ENCODE results near the gene TBC1D22A. TPM values are rescaled to one million over a fixed set of nuclear protein-coding genes. Genes with fewer than 3 reads are reported as not detected.

Gene TBC1D22A
- total and polyA plus RNA-seq, 2 experiments from 2014 or later = 15.3 to 19.8 TPM

GRCh38 chr22:46993633-46994032 is 231.2 kb downstream of the TBC1D22A start:
- H3K4me1 ChIP-seq (ENCODE audit: insufficient read depth) = no peaks in the 10 kb centered on the region
- H3K27ac ChIP-seq = no peak overlapping the region
- no peaks in the 10 kb centered on the region for H3K9me2 ChIP-seq (replicated peaks; ENCODE audit: insufficient read depth)
- no peaks in the 10 kb centered on the region for H4K20me1 ChIP-seq (ENCODE audit: insufficient read depth, poor library complexity, severe bottlenecking)
- TF ChIP-seq EZH2phosphoT487 (IDR thresholded peaks at IDR 0.05; ENCODE audit: low read depth, severe bottlenecking, unreplicated experiment) (no peak), EZH2 (IDR thresholded peaks at IDR 0.05; ENCODE audit: borderline replicate concordance) (no peak), CTCF (IDR thresholded peaks at IDR 0.05; ENCODE audit: poor library complexity) (no peak)
- WGBS (ENCODE audit: low lambda C conversion rate, missing lambda C conversion rate) = 61% methylated on average over 13 of the region's 14 CpGs
- H2AFZ ChIP-seq = no peak overlapping the region
- no peak for DNase-seq (ENCODE audit: low spot score)
- no peaks in the 10 kb centered on the region for H3K36me3 ChIP-seq (replicated peaks; ENCODE audit: insufficient read depth, low read depth)
- H3K27me3 ChIP-seq = no peaks in the 10 kb centered on the region
- no peaks in the 10 kb centered on the region for H3K79me2 ChIP-seq
- H3K4me3 ChIP-seq = no peak overlapping the region
- no peaks in the 10 kb centered on the region for H3K9me3 ChIP-seq (ENCODE audit: low read depth)
- H3K4me2 ChIP-seq = no peak overlapping the region

GRCh38 chr22:46994265-46994664 is 231.8 kb downstream of the TBC1D22A start:
- WGBS (ENCODE audit: low lambda C conversion rate, missing lambda C conversion rate) = 91% methylated on average over 11 of the region's 11 CpGs
- no peak for TF ChIP-seq EZH2phosphoT487 (IDR thresholded peaks at IDR 0.05; ENCODE audit: low read depth, severe bottlenecking, unreplicated experiment)
- TF ChIP-seq CTCF (IDR thresholded peaks at IDR 0.05; ENCODE audit: poor library complexity) = no peak
- TF ChIP-seq EZH2 (IDR thresholded peaks at IDR 0.05; ENCODE audit: borderline replicate concordance) = no peak
- Histone ChIP-seq H4K20me1 (ENCODE audit: insufficient read depth, poor library complexity, severe bottlenecking) (no peaks in the 10 kb centered on the region), H3K79me2 (no peaks in the 10 kb centered on the region), H3K9me3 (ENCODE audit: low read depth) (no peaks in the 10 kb centered on the region), H3K4me3 (no peak overlapping the region), H2AFZ (no peak overlapping the region), H3K9me2 (replicated peaks; ENCODE audit: insufficient read depth) (no peaks in the 10 kb centered on the region), H3K27ac (no peak overlapping the region), H3K4me1 (ENCODE audit: insufficient read depth) (no peaks in the 10 kb centered on the region), H3K36me3 (replicated peaks; ENCODE audit: insufficient read depth, low read depth) (no peaks in the 10 kb centered on the region), H3K4me2 (no peak overlapping the region), H3K27me3 (no peaks in the 10 kb centered on the region)
- DNase-seq (ENCODE audit: low spot score) = no peak

GRCh38 chr22:46994983-46995382 is 232.5 kb downstream of the TBC1D22A start:
- no peaks in the 10 kb centered on the region for H4K20me1 ChIP-seq (ENCODE audit: insufficient read depth, poor library complexity, severe bottlenecking)
- DNase-seq (ENCODE audit: low spot score) = no peak
- H3K9me3 ChIP-seq (ENCODE audit: low read depth) = no peaks in the 10 kb centered on the region
- H3K27ac ChIP-seq = no peak overlapping the region
- H3K4me1 ChIP-seq (ENCODE audit: insufficient read depth) = no peaks in the 10 kb centered on the region
- no peak overlapping the region for H3K4me3 ChIP-seq
- no peak overlapping the region for H3K4me2 ChIP-seq
- no peaks in the 10 kb centered on the region for H3K79me2 ChIP-seq
- no peaks in the 10 kb centered on the region for H3K27me3 ChIP-seq
- TF ChIP-seq CTCF (IDR thresholded peaks at IDR 0.05; ENCODE audit: poor library complexity) (no peak), EZH2 (IDR thresholded peaks at IDR 0.05; ENCODE audit: borderline replicate concordance) (no peak)
- no peaks in the 10 kb centered on the region for H3K36me3 ChIP-seq (replicated peaks; ENCODE audit: insufficient read depth, low read depth)
- no peaks in the 10 kb centered on the region for H3K9me2 ChIP-seq (replicated peaks; ENCODE audit: insufficient read depth)
- WGBS (ENCODE audit: low lambda C conversion rate, missing lambda C conversion rate) = 96% methylated on average over 13 of the region's 13 CpGs
- H2AFZ ChIP-seq = no peak overlapping the region
